HG03575 (cell line): ENCODE measurements around the gene AHCYL1.

Source experiments
- ATAC-seq: cut with Tn5 transposase; IDR thresholded peaks from one replicate; pipeline ENCODE4 v1.9.1; 2021; ENCODE audit not compliant: unreplicated experiment, insufficient number of reproducible peaks, low FRiP score; ENCODE audit errors: extremely low read depth

Gene AHCYL1

DNA sequence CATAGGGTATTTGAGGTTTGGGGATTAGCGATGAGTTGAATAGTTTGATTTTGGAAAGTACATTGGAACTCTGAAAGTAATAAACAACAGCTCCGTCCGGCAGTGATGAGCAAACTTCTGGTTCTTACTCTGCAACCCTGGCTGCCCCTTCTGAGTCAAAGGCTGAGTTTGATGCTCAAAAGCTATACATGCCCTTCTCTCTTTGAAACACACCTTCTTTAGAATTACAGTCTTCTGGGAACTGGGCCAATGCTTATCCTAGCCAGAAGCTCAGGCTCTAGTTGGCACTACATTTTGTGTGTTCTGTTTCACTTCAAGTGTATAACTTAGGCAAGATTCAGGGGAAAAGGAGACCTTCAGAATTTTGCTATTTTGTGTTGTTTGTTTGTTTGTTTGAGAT is 9.3 kb downstream of the AHCYL1 start:
- ATAC-seq: no peak

GRCh38 chr1:109994654-109995053 is 10.1 kb downstream of the AHCYL1 start:
- no peak for ATAC-seq

DNA sequence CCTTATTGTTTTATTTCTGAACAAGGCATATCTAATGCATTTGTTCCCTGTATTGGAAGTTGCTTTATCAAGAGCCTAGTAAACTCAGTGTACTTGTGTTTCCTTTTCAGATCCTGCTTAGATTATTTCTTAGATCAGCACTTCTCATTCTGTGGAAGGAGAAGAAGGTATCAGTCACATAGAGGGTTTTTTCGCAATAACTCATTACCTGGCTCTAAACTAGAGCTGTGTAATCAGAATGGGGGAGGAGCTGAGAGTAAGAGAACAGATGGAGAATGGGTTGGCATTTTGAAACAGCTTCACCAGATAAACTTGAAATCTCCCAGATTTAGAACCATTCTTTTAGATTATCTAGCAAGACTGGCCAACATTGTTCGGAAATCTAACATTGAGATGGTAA is 11.0 kb downstream of the AHCYL1 start:
- ATAC-seq: no peak

DNA sequence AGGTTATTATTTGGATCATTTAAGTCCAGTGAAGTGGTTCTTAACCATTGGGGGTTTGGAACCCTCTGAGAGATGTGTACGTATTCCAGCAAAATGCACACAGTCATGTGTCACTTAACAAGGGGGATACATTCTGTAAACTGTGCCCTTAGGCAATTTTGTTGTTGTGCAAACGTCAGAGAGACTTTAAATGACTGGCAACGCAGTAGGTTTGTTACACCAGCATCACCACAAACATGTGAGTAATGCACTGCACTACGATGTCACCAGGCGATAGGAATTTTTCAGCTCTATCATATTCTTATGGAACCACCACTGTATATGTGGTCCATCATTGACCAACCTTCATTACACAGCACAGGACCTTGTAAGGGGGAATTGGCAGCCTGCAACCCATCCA is 11.9 kb downstream of the AHCYL1 start:
- no peak for ATAC-seq

DNA sequence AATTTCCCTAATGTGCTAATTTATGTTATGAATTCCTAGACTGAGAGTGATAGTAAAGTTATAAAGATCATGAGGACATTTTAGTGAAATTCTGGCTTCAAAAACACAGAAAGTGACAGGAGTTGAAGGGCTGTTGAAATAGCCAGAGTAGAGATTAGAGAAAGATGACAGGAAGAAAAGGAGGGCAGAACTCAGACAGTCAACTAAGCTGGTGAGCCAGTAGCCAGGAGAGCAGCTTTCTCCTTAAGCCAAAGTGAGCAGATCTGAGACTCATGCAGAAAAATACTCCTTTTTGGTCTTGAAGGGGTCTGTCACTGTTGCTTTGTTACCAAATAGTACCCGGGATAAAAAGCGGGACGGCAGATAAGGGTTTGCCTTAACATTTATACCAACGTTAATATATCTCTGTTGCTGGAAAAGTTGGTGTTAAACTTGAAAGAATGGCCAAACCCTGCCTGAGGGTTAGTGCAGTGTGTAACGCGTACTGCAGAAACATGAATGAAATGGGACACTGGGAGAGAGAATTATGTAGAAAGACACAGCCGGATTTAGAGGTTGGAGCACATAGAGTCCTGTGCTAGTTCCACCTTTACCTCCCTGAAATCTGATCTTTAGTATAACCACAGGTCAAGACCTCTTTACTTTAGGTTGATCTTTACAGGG is 12.8 kb downstream of the AHCYL1 start:
- no peak for ATAC-seq

GRCh38 chr1:109997867-109998229 is 13.3 kb downstream of the AHCYL1 start:
- no peak for ATAC-seq

DNA sequence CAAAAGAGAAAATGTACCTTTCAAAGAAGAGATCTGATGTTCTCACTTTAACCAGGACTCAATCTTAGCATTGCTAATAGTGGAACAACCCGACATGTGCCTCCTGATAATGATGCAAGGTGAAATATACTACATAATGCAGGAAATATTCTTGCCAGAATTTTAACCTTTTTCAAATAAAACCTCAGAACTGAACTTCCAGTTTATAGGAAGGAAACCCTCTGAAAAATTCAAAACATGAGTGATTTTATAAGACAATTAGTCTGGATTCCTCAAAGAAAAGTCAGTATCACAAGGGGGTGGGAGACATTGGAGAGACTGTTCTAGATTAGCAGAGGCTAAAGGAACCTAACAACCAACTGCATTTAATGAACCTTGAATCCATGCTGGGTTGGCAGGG is 18.1 kb downstream of the AHCYL1 start:
- ATAC-seq: no peak

DNA sequence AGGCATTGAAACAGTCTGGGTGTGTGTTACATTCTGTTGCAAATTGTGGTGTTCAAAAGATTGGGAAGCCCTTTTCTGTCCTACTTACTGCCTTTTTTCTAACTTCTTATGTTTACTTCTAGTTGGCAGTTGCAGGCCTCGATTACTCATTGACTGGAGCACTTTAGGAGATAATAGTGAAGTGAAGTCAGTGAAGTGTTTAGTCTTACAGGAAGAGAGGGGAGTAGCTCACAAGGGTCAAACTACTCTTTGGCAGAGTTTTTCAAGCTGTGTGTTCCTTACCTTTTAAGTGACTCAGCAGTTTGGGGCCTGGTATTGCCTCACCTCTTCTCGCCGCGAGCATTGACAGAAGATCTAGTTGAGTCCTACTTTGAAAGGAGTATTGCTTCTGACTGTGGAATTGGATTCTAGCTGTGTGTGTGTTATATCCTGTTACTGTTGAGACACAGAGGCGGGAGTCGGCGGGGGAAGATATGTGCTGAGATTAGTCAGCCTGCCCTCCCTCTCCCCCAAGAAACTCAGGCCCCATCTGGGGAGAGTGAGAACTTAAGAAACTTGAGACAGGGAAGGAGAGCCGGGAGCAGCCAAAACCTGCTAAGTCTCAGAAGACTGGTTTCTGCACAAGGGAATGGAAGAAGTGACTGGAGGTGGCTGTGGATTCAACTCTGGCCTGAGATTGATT is 19.3 kb downstream of the AHCYL1 start:
- ATAC-seq: no peak

- ATAC-seq: no peak
Observed at GRCh38 chr1:110004583-110004982, 20.0 kb downstream of the AHCYL1 start.

GRCh38 chr1:110005971-110006370 is 21.4 kb downstream of the AHCYL1 start:
- no peak for ATAC-seq

GRCh38 chr1:110006516-110006915 is 22.0 kb downstream of the AHCYL1 start:
- no peak for ATAC-seq

GRCh38 chr1:110007046-110007830 is 22.7 kb downstream of the AHCYL1 start:
- ATAC-seq: no peak

DNA sequence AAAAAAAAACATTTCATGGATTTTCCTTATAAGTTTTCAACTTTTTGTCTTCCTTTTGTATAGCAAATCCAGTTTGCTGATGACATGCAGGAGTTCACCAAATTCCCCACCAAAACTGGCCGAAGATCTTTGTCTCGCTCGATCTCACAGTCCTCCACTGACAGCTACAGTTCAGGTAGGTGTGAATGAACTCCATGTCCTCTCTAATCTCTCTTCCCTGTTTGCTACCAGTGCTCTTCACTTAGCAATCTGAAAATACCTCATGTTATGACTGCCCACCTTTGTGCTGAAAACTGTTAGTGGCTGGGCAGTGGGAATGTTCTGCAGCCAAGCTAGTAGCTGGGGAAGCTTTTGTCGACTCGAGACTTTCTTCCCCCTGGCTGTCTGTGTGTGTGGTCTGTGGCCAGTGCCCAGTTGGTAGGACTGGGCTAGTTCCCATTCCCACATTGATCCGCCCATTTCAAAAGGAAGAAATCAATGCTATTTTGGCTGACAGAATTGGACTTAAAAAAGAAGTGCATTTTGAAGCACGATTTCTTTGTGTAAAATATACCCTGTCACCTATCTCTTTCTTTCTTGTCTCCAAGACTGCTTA is 24.5 kb downstream of the AHCYL1 start:
- ATAC-seq: no peak

DNA sequence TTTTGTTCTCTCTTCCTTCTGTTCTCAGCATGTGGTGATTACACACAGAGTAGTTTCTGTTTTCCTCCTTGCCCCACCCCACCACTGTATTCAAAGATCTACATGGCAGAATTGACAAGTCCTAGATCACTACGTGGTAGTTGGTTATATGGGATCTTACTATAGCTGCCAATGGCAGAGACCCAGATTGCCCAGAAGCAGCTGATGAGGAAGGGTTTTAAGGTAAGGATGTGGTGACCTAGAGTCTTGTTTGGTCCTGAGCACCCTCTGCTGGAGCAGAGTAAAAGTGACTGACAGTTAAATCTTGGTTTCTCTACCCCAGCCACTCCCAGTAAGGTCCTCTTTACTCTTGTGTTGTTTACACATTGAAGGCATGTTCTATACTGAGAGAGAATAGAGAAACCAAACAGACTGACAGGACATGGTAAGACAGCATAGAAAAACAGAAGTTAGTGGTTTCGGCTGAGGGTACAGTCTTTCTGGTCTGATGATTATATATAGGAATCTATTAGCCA is 27.0 kb downstream of the AHCYL1 start:
- ATAC-seq: peak; percentile 90

DNA sequence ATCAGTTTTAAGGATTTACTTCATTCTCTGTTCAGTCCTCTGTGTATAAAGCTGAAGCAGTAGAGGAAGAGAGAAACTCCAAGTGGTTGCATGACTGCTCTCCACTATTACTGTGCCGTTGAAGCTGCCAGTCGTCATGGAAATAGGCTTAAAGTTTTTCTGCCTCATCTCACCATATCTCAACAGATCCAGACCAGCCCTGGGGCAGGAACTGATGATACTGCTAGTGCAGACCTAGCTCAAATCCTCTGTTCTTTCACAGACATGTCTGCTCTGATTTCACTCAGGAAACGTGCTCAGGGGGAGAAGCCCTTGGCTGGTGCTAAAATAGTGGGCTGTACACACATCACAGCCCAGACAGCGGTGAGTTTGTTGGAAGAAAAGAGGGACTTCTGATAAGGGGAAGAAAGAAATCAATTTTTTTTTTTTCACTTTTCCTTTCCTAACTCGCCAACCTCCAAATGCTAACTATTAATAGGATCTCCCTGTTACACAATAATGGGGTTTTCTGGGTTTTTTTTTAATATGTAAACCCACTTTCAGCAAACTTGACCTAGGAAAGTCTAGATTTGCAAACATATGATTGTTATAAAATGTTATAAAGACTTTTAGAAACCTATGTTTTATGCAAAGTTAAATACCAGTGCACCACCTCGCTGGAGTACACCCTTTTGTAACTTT is 27.7 kb downstream of the AHCYL1 start:
- peak; percentile 34 for ATAC-seq

DNA sequence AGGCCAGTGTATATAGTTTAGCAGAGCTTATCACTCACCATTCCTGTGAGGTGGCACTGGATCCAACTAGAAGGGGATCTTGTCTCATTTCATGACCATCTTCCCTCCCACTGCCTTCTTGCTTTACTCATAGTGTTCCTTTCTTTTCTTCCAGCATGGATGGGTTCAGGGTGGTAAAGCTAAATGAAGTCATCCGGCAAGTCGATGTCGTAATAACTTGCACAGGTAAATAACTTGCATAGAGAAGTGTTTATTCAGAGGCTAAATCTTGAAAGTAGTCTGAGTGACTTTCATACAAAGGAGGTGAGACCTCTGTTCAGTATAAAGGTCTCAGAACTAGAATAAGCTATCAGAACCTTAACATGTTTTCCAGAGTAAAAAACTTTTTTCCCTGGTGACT is 33.2 kb downstream of the AHCYL1 start:
- ATAC-seq: no peak

GRCh38 chr1:110018396-110018795 is 33.8 kb downstream of the AHCYL1 start:
- no peak for ATAC-seq

DNA sequence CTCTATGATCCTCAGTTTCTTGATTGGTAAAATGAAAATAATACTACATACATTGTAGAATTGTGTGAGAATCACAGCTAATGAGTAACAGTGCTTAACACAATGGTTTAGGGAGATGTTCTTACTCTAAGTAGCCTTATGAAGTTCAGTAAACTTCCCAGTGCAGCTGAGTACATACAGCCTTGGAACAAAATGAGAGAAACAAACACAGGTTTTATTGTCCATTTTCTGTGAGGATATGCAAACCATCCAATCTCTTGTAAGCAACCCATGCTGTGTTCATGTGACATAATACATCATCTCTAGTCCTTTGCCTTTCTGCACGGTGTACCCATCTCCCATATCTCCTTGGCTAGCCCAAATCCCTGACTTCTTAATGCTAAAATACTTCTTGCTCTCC is 35.2 kb downstream of the AHCYL1 start:
- no peak for ATAC-seq

DNA sequence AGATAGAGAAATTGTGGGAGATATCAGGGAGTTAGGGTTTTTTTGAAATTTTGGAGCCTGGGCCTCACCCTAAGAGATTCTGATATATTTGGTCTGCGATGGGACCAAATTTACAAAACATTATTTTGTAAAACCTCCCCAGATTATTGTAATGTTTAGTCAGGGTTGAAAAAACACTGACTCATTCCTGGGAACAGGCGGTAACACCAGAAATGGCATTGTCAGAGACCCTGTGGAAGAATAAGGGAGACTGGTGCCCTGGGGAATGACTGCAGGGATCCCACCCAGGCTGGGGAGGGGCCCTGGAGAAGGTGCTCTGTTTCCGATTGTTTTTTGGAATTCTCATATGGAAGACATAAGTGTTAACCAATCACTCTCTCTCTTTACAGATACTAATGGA is 36.7 kb downstream of the AHCYL1 start:
- no peak for ATAC-seq
